Measurements from ENCODE around the gene NFE2L2.
"Not testable (repeated sequence)": the region's sequence is repeated elsewhere in the genome, so short reads cannot be mapped to it uniquely, and the experiment has no call there.

The NFE2L2 gene

DNA sequence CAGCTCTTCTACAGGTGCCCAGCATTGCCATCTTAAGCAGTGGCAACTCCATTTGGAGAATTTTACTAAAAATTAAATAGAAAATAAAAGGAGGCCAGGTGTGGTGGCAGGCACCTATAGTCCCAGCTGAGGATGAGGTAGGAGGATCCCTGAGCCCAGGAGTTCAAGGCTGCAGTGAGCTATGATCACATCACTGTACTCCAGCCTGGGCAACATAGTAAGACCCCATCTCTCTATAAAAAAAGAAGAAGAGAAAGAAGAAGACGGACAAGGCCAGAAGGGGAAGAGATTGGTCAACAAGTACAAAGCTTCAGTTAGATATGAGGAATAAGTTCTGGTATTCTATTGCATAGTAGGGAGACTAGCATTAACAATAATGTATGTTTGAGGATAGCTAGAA is 73.6 kb downstream of the NFE2L2 start:
- no peak for DNase-seq (ENCODE audit: low spot score)

DNA sequence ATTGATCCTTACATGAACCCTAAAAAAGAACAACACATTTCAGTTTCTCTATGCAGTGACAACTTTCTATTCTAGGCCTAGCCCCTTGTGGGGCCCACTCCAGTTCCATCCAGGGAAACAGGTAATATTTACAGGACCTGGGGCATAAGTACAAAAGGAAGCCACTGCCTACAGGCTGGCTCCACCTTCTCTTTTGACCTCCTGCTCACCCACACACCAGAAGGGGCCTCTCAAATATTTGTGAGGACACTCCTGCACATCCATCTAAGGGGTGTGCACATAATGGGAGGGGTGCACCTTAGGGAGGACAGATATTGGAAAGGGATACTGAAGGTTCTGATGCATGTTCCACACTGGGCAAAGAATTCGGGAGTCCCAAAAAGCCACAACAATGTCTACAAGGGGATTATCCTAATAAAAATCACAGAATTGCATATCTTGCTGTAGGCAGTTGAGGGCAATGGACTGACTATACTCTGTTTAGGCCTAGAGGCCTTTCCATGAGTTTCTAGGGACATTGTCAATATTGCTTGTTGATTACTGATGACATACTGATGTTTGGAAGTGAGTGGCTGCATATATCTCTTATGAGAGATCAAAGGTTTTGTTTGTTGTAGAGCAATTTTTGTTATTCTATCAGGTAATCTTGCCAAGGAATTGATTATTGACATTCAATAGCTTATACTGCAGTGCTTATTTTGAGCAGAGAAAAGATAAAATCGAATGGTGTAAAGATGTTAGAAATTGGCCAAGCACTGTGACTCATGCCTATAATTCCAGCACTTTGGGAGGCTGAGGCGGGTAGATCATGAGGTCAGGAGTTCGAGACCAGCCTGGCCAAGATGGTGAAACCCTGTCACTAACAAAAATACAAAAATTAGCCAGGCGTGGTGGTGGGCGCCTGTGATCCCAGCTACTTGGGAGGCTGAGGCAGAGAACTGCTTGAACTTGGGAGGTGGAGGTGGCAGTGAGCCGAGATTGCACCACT is 75.8 kb downstream of the NFE2L2 start:
- DNase-seq (ENCODE audit: low spot score): no peak

- DNase-seq (ENCODE audit: low spot score): no peak
Measured at GRCh38 chr2:177187631-177188312, 76.8 kb downstream of the NFE2L2 start.

- DNase-seq (ENCODE audit: low spot score): not testable (repeated sequence)
Measured at GRCh38 chr2:177186038-177186437, 78.5 kb downstream of the NFE2L2 start.

DNA sequence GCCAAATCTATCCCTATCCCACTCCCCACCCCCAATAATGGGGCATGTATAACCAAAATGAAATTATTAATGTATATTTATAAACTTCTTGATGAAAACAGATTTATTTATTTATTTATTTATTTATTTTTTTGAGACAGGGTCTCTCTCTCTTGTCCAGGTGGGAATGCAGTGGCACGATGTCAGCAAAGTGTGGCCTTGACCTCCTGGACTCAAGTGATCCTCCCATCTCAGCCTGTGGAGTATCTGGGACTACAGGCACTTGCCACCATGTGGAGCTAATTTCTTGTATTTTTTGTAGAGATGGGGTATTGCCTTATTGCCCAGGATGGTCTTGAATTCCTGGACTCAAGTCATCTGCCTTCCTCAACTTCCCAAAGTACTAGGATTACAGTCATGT is 79.9 kb downstream of the NFE2L2 start:
- no peak for DNase-seq (ENCODE audit: low spot score)

GRCh38 chr2:177183860-177184259 is 80.7 kb downstream of the NFE2L2 start:
- no peak for DNase-seq (ENCODE audit: low spot score)

Measured in globus pallidus (tissue), 1 donor.